ENCODE data around the gene HERPUD2. TPM values are rescaled to one million over a fixed set of nuclear protein-coding genes. Genes with fewer than 3 reads are reported as not detected.

Gene HERPUD2
- total RNA-seq, 2 donors from 2014 or later, result 25.3 to 27.4 TPM

Other genes with a start within 250 kb of the HERPUD2 start
- 100 to 1,000 TPM; 220 to 231 TPM for gene SEPTIN7, start 105.9 kb upstream of the HERPUD2 start, total RNA-seq

Measured in activated T-helper 17 cell treated with anti-CD3 and anti-CD28 coated beads, Interleukin-2, amount 50 U/mL, for 72 hours (primary cell).